Activated CD8-positive, alpha-beta T cell treated with anti-CD3 and anti-CD28 coated beads for 36 hours (primary cell): ENCODE measurements around the gene NAA80. TPM values are rescaled to one million over a fixed set of nuclear protein-coding genes. Genes with fewer than 3 reads are reported as not detected.
"Not testable (repeated sequence)": the region's sequence is repeated elsewhere in the genome, so short reads cannot be mapped to it uniquely, and the experiment has no call there.

Experiments
- ATAC-seq: fragments of 200-7000 bp; cut with Tn5 transposase; one replicate; pipeline ENCODE4 v1.10.0; 2021; ENCODE audit warnings: mild to moderate bottlenecking, moderate library complexity
- CTCF ChIA-PET: fragments of 350-600 bp; sonication (Branson Sonifier 250); formaldehyde crosslinking; loops from one replicate; lab custom pipeline; 2021; ENCODE audit warnings: antibody characterized with exemption; lab: Charles Lee
- POLR2A ChIA-PET: fragments of 350-600 bp; sonication (Branson Sonifier 250); formaldehyde crosslinking; loops from one replicate; lab custom pipeline; 2021; ENCODE audit warnings: antibody characterized with exemption; lab: Charles Lee
- DNase-seq: peaks from one replicate; pipeline ENCODE4 v3.0.0-alpha.2; 2020
- H3K27ac Mint-ChIP-seq: one replicate; pipeline ENCODE4 v1.8.0; 2021; ENCODE audit warnings: mild to moderate bottlenecking, mixed read lengths
- H3K27me3 Mint-ChIP-seq: one replicate; pipeline ENCODE4 v1.8.0; 2021; ENCODE audit warnings: mixed read lengths
- H3K36me3 Mint-ChIP-seq: one replicate; pipeline ENCODE4 v1.8.0; 2021; ENCODE audit warnings: low read depth, mixed read lengths
- H3K4me1 Mint-ChIP-seq: one replicate; pipeline ENCODE4 v1.8.0; 2021; ENCODE audit warnings: low read depth, mixed read lengths
- H3K4me3 Mint-ChIP-seq: one replicate; pipeline ENCODE4 v1.8.0; 2021; ENCODE audit warnings: mild to moderate bottlenecking, moderate library complexity, mixed read lengths
- H3K9me3 Mint-ChIP-seq: one replicate; pipeline ENCODE4 v1.8.0; 2021; ENCODE audit warnings: mixed read lengths
- intact Hi-C: fragments of 100-400 bp; cut with micrococcal nuclease; formaldehyde crosslinking; loops from one replicate; pipeline ENCODE4 v1.10.0; 2022
- total RNA-seq, 2 experiments: library from RNA; stranded (reverse); gene quantifications; one replicate each; pipeline ENCODE4 v1.2.3, GENCODE V29; 2021
- TF ChIP-seq, protein P1 (sequence below): fragments of 200-600 bp; IDR thresholded peaks from one replicate; pipeline ENCODE4 v1.8.0; 2022; ENCODE audit warnings: antibody characterized with exemption, mild to moderate bottlenecking

The NAA80 gene
- total RNA-seq, 2 experiments from 2014 or later, result 23.2 to 23.4 TPM

DNA sequence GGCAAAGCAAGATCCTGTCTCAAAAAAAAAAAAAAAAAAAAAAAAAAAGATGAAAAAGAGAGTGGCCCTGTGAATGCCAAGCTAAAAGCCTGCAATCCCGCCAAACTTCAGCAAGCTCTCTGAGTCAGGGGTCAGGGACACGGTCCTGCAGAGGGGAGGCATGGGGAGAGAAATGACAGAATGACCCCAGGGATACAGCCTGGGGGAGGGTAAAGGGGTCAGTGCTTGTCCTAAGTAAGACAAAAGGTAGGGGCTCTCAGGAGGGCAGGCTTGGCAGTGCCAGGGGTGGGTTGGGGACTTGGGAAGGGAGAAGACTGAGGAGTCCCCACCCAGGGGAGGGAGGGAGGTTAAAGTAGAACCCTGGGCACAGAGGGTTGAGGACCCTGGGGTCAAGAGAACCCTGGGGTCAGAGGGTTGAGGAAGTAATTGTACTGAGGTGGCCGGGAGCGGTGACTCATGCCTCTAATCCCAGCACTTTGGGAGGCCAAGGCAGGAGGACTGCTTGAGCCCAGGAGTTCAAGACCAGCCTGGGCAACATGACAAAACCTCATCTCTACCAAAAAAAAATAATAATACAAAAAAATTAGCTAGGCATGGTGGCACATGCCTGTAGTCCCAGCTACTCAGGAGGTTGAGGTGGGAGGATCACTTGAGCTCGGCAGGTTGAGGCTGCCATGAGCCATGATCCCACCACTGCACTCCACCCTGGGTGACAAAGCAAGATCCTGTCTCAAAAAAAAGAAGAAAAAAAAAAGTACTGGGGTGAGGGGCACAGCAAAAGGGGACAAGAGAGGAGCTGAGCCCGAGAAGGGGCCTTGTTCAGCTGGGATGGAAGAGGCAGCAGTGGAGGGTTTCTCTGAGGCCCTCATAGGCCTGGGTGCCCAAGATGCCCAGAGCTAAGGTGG, 35.5 kb downstream of the NAA80 start:
- no peak for ATAC-seq
- TF ChIP-seq, protein P1, sequence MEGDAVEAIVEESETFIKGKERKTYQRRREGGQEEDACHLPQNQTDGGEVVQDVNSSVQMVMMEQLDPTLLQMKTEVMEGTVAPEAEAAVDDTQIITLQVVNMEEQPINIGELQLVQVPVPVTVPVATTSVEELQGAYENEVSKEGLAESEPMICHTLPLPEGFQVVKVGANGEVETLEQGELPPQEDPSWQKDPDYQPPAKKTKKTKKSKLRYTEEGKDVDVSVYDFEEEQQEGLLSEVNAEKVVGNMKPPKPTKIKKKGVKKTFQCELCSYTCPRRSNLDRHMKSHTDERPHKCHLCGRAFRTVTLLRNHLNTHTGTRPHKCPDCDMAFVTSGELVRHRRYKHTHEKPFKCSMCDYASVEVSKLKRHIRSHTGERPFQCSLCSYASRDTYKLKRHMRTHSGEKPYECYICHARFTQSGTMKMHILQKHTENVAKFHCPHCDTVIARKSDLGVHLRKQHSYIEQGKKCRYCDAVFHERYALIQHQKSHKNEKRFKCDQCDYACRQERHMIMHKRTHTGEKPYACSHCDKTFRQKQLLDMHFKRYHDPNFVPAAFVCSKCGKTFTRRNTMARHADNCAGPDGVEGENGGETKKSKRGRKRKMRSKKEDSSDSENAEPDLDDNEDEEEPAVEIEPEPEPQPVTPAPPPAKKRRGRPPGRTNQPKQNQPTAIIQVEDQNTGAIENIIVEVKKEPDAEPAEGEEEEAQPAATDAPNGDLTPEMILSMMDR, result no peak
- peaks cover 3% of the 10 kb centered on the region for H3K36me3 Mint-ChIP-seq
- CTCF ChIA-PET, result interaction anchor here (0.6 to 11.8 kb wide), 6 partner anchors 11 to 72 kb away, joined by 3 to 97 read pairs (median 6); no protein-coding TSS in a partner anchor
- peaks cover 13% of the 10 kb centered on the region for H3K27me3 Mint-ChIP-seq
- intact Hi-C loops, result no loop called here
- no peak overlapping the region for H3K27ac Mint-ChIP-seq
- peaks cover 4% of the 10 kb centered on the region for H3K4me1 Mint-ChIP-seq
- no peak for DNase-seq
- no peaks in the 10 kb centered on the region for H3K9me3 Mint-ChIP-seq
- POLR2A ChIA-PET, result interaction anchor here (0.6 to 1.3 kb wide), 5 partner anchors 7 to 546 kb away, joined by 3 to 4 read pairs (median 3); no protein-coding TSS in a partner anchor
- H3K4me3 Mint-ChIP-seq, result no peak overlapping the region

DNA sequence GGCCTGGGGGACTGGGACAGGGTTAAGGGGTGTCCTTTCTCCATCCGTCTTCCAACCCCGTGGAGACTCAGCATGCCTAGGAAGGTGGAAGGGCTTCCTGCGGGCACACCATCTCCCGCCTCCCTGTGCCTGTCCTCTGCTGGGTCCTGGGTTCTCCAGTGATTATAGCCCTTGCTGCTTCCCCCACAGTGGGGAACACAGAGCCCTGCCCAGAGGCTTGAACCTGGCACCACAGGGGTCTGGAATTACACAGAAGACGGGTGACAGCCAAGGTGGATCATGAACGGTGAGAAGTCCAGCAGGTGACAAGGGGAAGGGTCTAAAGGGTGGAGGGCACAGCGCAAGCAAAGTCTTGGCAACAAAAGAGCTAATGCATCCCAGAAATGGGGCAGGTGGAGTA, 36.4 kb downstream of the NAA80 start:
- ChIA-PET CTCF (interaction anchor here (1.4 to 11.8 kb wide), 4 partner anchors 16 to 71 kb away, joined by 6 to 97 read pairs (median 7); no protein-coding TSS in a partner anchor), POLR2A (interaction anchor here (0.9 to 1.3 kb wide), 2 partner anchors 8 to 11 kb away, joined by 3 read pairs; no protein-coding TSS in a partner anchor)
- DNase-seq (no peak), ATAC-seq (no peak)
- peaks cover 8% of the 10 kb centered on the region for H3K27me3 Mint-ChIP-seq
- peaks cover 4% of the 10 kb centered on the region for H3K4me1 Mint-ChIP-seq
- intact Hi-C loops, result no loop called here
- no peak overlapping the region for H3K27ac Mint-ChIP-seq
- TF ChIP-seq, protein P1, result no peak
- no peaks in the 10 kb centered on the region for H3K9me3 Mint-ChIP-seq
- peaks cover 8% of the 10 kb centered on the region for H3K36me3 Mint-ChIP-seq
- H3K4me3 Mint-ChIP-seq, result no peak overlapping the region

DNA sequence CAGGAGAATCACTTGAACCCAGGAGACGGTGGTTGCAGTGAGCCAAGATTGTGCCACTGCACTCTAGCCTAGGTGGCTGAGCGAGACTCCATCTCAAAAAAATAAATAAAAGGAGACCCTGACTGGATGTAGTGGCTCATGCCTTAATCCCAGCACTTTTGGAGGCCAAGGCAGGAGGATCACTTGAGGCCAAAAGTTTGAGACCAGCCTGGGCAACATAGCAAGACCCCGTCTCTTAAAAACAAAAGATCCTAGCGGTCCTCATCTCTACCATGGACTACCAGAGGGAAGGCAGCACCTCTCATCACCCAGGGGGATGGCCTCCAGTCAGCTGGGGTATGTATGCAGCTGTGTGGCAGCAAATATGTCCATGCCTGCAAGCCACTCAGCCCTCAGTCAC, 37.0 kb downstream of the NAA80 start:
- CTCF ChIA-PET, result interaction anchor here (1.0 to 11.8 kb wide), 3 partner anchors 15 to 69 kb away, joined by 3 to 97 read pairs (median 5); no protein-coding TSS in a partner anchor
- H3K27me3 Mint-ChIP-seq, ATAC-seq, H3K27ac Mint-ChIP-seq, DNase-seq, H3K4me1 Mint-ChIP-seq, POLR2A ChIA-PET, intact Hi-C loops, H3K9me3 Mint-ChIP-seq, H3K4me3 Mint-ChIP-seq: not testable (repeated sequence)
- H3K36me3 Mint-ChIP-seq, result peaks cover 13% of the 10 kb centered on the region

GRCh38 chr3:50261505-50261904, 37.7 kb downstream of the NAA80 start:
- ChIA-PET POLR2A (interaction anchor here (0.5 to 2.2 kb wide), 5 partner anchors 13 to 37 kb away, joined by 3 to 14 read pairs (median 3); no protein-coding TSS in a partner anchor), CTCF (interaction anchor here (0.8 to 11.8 kb wide), 7 partner anchors 12 to 68 kb away, joined by 3 to 97 read pairs (median 8); partner anchors contain the start of gene GNAI2)
- Mint-ChIP-seq H3K27me3 (peaks cover 4% of the 10 kb centered on the region), H3K4me1 (peaks cover 4% of the 10 kb centered on the region), H3K4me3 (peak overlapping the region; percentile 61), H3K9me3 (no peaks in the 10 kb centered on the region), H3K27ac (peak overlapping the region; percentile 57), H3K36me3 (peaks cover 19% of the 10 kb centered on the region)
- intact Hi-C loops, result no loop called here
- TF ChIP-seq, protein P1, result no peak
- ATAC-seq, result no peak
- no peak for DNase-seq

DNA sequence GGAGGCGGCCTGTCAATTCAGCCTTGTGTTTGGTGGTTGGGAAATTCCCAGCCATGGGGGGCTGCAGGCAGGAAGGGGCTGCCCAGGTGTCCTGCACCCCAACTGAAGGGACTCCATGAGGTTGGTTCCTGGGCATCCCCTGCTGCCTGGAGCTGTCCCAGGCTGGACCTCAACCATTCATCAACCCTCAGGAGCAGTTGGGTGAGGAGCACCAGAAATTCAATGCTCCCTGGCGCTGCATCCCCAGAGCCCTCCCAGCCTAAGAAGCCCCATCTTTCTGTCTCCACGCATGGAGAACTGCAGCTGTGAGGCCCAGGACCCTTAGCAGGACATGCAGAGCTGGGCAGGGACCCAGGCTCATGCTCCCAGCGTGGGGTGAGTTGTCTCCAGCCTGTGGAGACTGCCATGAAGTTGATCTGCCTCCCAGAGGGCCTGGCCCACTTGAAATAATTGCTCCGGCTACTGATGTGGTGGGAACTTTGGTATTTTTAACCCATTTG, 38.2 kb downstream of the NAA80 start:
- H3K4me1 Mint-ChIP-seq, result peaks cover 4% of the 10 kb centered on the region
- peaks cover 22% of the 10 kb centered on the region for H3K36me3 Mint-ChIP-seq
- ATAC-seq, result no peak
- peak overlapping the region; percentile 57 for H3K27ac Mint-ChIP-seq
- intact Hi-C loops, result no loop called here
- peak overlapping the region; percentile 61 for H3K4me3 Mint-ChIP-seq
- no peaks in the 10 kb centered on the region for H3K9me3 Mint-ChIP-seq
- DNase-seq, result no peak
- H3K27me3 Mint-ChIP-seq, result peaks cover 2% of the 10 kb centered on the region
- TF ChIP-seq, protein P1, result no peak
- POLR2A ChIA-PET, result interaction anchor here (0.5 to 2.2 kb wide), 6 partner anchors 12 to 37 kb away, joined by 3 to 14 read pairs (median 4); partner anchors contain the start of gene LSMEM2
- CTCF ChIA-PET, result interaction anchor here (0.8 to 11.8 kb wide), 8 partner anchors 12 to 69 kb away, joined by 3 to 97 read pairs (median 6); partner anchors contain the start of gene GNAI2
